ENCODE measurements around the gene FERD3L.

FERD3L gene

GRCh38 chr7:19133886-19134285, 11.3 kb downstream of the FERD3L start:
- Histone ChIP-seq H3K9ac (ENCODE audit: low read depth, low read length) (no peak overlapping the region), H3K36me3 (ENCODE audit: insufficient read depth, low read length) (no peaks in the 10 kb centered on the region), H3K27me3 (ENCODE audit: control insufficient read depth, insufficient read depth, low read length) (no peaks in the 10 kb centered on the region), H3K4me2 (ENCODE audit: low read length) (no peak overlapping the region), H3K4me1 (ENCODE audit: control insufficient read depth, insufficient read depth, low read length) (no peaks in the 10 kb centered on the region), H3K4me3 (ENCODE audit: low read length) (no peak overlapping the region), H3K9me3 (replicated peaks; ENCODE audit: low read length) (no peaks in the 10 kb centered on the region)

- Histone ChIP-seq H3K27me3 (ENCODE audit: control insufficient read depth, insufficient read depth, low read length) (no peaks in the 10 kb centered on the region), H3K4me2 (ENCODE audit: low read length) (no peak overlapping the region), H3K4me3 (ENCODE audit: low read length) (no peak overlapping the region), H3K9ac (ENCODE audit: low read depth, low read length) (no peak overlapping the region), H3K9me3 (replicated peaks; ENCODE audit: low read length) (no peaks in the 10 kb centered on the region), H3K4me1 (ENCODE audit: control insufficient read depth, insufficient read depth, low read length) (no peaks in the 10 kb centered on the region), H3K36me3 (ENCODE audit: insufficient read depth, low read length) (no peaks in the 10 kb centered on the region)
Measured at GRCh38 chr7:19133390-19133789, 11.8 kb downstream of the FERD3L start.

DNA sequence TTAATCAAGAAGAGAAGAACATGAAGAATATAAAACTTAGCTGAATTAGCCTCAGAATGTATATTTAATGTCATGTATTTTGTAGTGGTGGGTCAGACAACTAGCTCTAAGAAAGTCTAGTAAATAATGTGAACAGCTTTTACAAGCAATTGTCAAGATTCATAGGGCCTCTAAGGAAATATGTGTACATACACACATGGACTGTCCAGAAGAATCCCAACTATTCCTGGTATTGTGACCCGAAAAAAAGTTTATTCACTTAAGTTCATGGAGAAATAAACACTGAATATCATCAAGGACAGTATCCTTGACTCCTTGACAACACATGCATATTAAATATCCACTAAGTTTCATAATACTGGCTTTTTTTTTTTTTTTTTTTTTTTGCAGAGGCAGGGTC, 16.4 kb downstream of the FERD3L start:
- H3K4me3 ChIP-seq (ENCODE audit: low read length) = no peak overlapping the region
- H3K27me3 ChIP-seq (ENCODE audit: control insufficient read depth, insufficient read depth, low read length) = no peaks in the 10 kb centered on the region
- H3K9me3 ChIP-seq (replicated peaks; ENCODE audit: low read length) = no peaks in the 10 kb centered on the region
- H3K4me2 ChIP-seq (ENCODE audit: low read length) = no peak overlapping the region
- H3K36me3 ChIP-seq (ENCODE audit: insufficient read depth, low read length) = no peaks in the 10 kb centered on the region
- H3K9ac ChIP-seq (ENCODE audit: low read depth, low read length) = no peak overlapping the region
- H3K4me1 ChIP-seq (ENCODE audit: control insufficient read depth, insufficient read depth, low read length) = no peaks in the 10 kb centered on the region

GRCh38 chr7:19121977-19122588, 23.1 kb downstream of the FERD3L start:
- Histone ChIP-seq H3K9ac (ENCODE audit: low read depth, low read length) (no peak overlapping the region), H3K9me3 (replicated peaks; ENCODE audit: low read length) (no peaks in the 10 kb centered on the region), H3K36me3 (ENCODE audit: insufficient read depth, low read length) (no peaks in the 10 kb centered on the region), H3K4me1 (ENCODE audit: control insufficient read depth, insufficient read depth, low read length) (peaks cover 19% of the 10 kb centered on the region), H3K4me3 (ENCODE audit: low read length) (no peak overlapping the region), H3K27me3 (ENCODE audit: control insufficient read depth, insufficient read depth, low read length) (no peaks in the 10 kb centered on the region), H3K4me2 (ENCODE audit: low read length) (no peak overlapping the region)

GRCh38 chr7:19119870-19120486, 25.2 kb downstream of the FERD3L start:
- Histone ChIP-seq H3K9me3 (replicated peaks; ENCODE audit: low read length) (no peaks in the 10 kb centered on the region), H3K27me3 (ENCODE audit: control insufficient read depth, insufficient read depth, low read length) (no peaks in the 10 kb centered on the region), H3K4me1 (ENCODE audit: control insufficient read depth, insufficient read depth, low read length) (peaks cover 19% of the 10 kb centered on the region), H3K9ac (ENCODE audit: low read depth, low read length) (peak overlapping the region; percentile 19), H3K4me2 (ENCODE audit: low read length) (peak overlapping the region; percentile 51), H3K4me3 (ENCODE audit: low read length) (no peak overlapping the region), H3K36me3 (ENCODE audit: insufficient read depth, low read length) (peaks cover 4% of the 10 kb centered on the region)

DNA sequence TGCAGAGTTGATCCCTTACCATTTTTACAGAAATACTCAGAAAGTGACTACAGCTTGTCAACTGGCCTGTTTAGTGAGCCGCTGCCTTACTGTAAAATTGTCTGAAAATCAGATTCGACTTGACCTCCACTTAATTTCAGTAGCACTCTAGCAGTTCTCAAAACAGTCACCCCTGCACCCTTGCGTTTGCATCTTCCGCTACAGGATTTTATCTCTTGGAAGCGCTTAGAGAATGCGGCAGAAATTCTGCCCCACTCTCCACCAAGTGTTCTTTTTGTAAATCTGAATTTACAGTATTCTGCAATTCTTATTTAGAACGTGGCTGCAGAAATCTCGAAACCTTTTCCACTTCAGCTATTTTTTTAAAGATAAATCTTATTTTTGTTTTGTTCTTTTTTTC, 25.8 kb downstream of the FERD3L start:
- H3K9me3 ChIP-seq (replicated peaks; ENCODE audit: low read length) = no peaks in the 10 kb centered on the region
- no peaks in the 10 kb centered on the region for H3K27me3 ChIP-seq (ENCODE audit: control insufficient read depth, insufficient read depth, low read length)
- peaks cover 19% of the 10 kb centered on the region for H3K4me1 ChIP-seq (ENCODE audit: control insufficient read depth, insufficient read depth, low read length)
- H3K4me2 ChIP-seq (ENCODE audit: low read length) = peak overlapping the region; percentile 91
- H3K36me3 ChIP-seq (ENCODE audit: insufficient read depth, low read length) = peaks cover 4% of the 10 kb centered on the region
- H3K9ac ChIP-seq (ENCODE audit: low read depth, low read length) = no peak overlapping the region
- peak overlapping the region; percentile 7 for H3K4me3 ChIP-seq (ENCODE audit: low read length)

- Histone ChIP-seq H3K4me3 (ENCODE audit: low read length) (peak overlapping the region; percentile 99), H3K4me1 (ENCODE audit: control insufficient read depth, insufficient read depth, low read length) (peaks cover 22% of the 10 kb centered on the region), H3K27me3 (ENCODE audit: control insufficient read depth, insufficient read depth, low read length) (no peaks in the 10 kb centered on the region)
Measured at GRCh38 chr7:19118636-19119371, 26.4 kb downstream of the FERD3L start.

DNA sequence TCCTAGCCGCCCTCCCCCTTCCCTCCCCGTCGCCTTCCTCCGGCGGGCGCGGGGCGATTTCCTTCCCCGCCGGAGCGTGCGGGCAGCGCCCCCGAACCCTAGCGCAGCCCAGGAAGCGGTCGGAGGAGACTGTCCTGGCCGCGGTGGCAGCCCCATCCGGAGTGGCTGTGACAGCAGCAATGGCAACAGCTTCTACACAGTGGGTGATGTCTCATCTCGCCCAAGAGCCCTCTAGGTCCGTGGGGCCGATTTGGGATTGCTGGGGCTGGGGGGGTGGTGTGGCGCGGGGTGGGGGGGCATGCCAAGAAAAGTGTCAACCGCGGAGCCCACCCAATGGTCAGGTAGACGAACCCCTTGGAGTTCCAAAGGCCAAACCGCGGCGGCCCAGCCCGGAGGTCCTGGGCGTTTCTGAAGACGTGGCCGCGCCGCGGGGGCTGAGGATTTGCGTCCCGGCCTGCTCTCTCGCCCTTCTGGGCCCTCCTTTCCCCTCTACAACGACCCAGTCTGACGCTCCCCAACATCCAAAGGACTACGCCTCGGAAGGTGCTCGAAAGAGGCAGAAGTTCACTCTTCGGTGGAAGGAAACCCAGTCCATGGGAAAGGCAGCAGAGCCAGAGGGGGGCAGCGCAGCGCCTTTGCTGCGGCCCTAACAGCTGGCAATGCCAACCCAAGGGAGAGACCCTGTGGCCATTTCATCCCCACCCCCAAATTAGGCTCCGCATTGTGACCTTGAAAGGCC, 27.2 kb downstream of the FERD3L start:
- peak overlapping the region; percentile 96 for H3K9ac ChIP-seq (ENCODE audit: low read depth, low read length)
- peaks cover 15% of the 10 kb centered on the region for H3K36me3 ChIP-seq (ENCODE audit: insufficient read depth, low read length)
- no peaks in the 10 kb centered on the region for H3K9me3 ChIP-seq (replicated peaks; ENCODE audit: low read length)
- H3K4me2 ChIP-seq (ENCODE audit: low read length) = peak overlapping the region; percentile 91
- H3K4me3 ChIP-seq (ENCODE audit: low read length) = peak overlapping the region; percentile 99
- H3K27me3 ChIP-seq (ENCODE audit: control insufficient read depth, insufficient read depth, low read length) = no peaks in the 10 kb centered on the region
- peaks cover 24% of the 10 kb centered on the region for H3K4me1 ChIP-seq (ENCODE audit: control insufficient read depth, insufficient read depth, low read length)

More at GRCh38 chr7:19118636-19119371, 26.4 kb downstream of the FERD3L start:
- Histone ChIP-seq H3K9ac (ENCODE audit: low read depth, low read length) (peak overlapping the region; percentile 96), H3K4me2 (ENCODE audit: low read length) (peak overlapping the region; percentile 91), H3K9me3 (replicated peaks; ENCODE audit: low read length) (no peaks in the 10 kb centered on the region), H3K36me3 (ENCODE audit: insufficient read depth, low read length) (peaks cover 7% of the 10 kb centered on the region)

DNA sequence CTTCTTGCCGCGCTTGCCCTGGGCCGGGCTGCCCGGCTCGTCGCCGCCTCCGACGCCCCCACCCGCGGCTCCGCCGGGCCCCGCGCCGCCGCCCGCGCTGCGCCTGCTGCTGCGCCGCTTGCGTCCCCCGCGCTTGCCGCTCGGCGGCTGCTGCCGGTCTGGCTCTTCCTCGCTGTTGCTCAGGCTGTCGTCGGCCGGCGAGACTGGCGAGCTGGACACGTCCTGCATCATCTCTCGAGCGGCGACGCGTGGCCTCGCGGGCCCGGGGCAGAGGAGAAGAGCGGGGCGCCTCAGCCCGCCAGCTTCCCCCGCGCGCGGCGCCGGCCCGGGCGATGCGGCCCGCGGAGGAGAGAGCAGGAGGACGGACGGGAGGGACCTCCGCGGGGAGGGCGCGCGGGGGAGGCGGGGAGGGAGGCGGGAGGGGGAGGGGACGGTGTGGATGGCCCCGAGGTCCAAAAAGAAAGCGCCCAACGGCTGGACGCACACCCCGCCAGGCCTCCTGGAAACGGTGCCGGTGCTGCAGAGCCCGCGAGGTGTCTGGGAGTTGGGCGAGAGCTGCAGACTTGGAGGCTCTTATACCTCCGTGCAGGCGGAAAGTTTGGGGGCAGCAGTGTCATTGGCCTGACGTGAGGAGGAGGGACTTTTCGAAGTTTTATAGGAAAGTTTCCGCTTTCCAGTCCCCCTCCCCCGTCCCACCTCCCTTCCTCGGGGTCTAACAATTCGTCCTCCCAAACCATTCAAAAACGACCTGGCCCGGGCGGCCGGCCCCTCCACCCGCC, 27.9 kb downstream of the FERD3L start, which contains the start of gene TWIST1:
TSS of gene TWIST1 (minus strand) at position 546 of the 779 bp plus-strand sequence. CDS start at position 231, 315 bp downstream.
- peak within 1 kb of the TSS; percentile 96 for H3K9ac ChIP-seq (ENCODE audit: low read depth, low read length)
- H3K36me3 ChIP-seq (ENCODE audit: insufficient read depth, low read length) = peaks cover 23% of the 10 kb centered on the region
- no peaks in the 10 kb centered on the region for H3K27me3 ChIP-seq (ENCODE audit: control insufficient read depth, insufficient read depth, low read length)
- H3K4me2 ChIP-seq (ENCODE audit: low read length) = peak within 1 kb of the TSS; percentile 91
- peaks cover 24% of the 10 kb centered on the region for H3K4me1 ChIP-seq (ENCODE audit: control insufficient read depth, insufficient read depth, low read length)
- no peaks in the 10 kb centered on the region for H3K9me3 ChIP-seq (replicated peaks; ENCODE audit: low read length)
- peak within 1 kb of the TSS; percentile 99 for H3K4me3 ChIP-seq (ENCODE audit: low read length)

DNA sequence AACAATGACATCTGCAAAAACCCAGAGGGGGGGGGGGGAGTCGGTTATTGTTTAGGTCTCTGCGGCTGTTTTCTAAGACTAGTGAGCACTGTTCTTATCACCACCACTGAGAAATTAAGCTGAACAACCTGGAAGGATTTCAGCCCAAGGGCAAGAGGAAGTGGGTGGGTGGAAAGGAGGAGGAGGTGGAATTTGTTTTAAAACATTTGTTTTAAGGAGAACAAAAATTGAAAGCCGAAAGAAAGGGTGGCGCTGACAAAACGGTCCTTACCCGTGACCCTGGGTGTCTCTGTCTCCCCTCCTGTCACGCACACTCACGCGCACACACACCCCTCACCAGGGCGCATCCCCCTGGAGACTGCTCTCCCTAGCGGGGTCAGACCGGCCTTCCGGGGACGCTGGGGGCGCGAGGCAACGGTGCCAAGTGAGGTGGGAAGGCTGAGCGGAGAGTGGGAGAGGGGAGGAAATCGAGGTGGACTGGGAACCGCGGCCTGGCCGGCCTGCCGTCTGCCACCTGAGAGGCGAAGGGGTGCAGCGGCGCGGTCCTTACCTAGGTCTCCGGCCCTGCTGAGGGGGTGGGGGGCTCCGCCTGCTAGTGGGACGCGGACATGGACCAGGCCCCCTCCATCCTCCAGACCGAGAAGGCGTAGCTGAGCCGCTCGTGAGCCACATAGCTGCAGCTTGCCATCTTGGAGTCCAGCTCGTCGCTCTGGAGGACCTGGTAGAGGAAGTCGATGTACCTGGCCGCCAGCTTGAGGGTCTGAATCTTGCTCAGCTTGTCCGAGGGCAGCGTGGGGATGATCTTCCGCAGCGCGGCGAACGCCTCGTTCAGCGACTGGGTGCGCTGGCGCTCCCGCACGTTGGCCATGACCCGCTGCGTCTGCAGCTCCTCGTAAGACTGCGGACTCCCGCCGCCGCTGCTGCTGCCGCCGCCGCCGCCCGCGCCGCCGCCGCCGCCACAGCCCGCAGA, 28.8 kb downstream of the FERD3L start:
- Histone ChIP-seq H3K27me3 (ENCODE audit: control insufficient read depth, insufficient read depth, low read length) (no peaks in the 10 kb centered on the region), H3K4me3 (ENCODE audit: low read length) (peak overlapping the region; percentile 99), H3K9me3 (replicated peaks; ENCODE audit: low read length) (no peaks in the 10 kb centered on the region)

More for the DNA sequence above, 28.8 kb downstream of the FERD3L start:
- peaks cover 18% of the 10 kb centered on the region for H3K4me1 ChIP-seq (ENCODE audit: control insufficient read depth, insufficient read depth, low read length)
- peak overlapping the region; percentile 77 for H3K4me2 ChIP-seq (ENCODE audit: low read length)
- peak overlapping the region; percentile 96 for H3K9ac ChIP-seq (ENCODE audit: low read depth, low read length)
- peaks cover 23% of the 10 kb centered on the region for H3K36me3 ChIP-seq (ENCODE audit: insufficient read depth, low read length)

Measured in skeletal muscle satellite cell (primary cell).